ENCODE measurements around the gene XDH.

DNA sequence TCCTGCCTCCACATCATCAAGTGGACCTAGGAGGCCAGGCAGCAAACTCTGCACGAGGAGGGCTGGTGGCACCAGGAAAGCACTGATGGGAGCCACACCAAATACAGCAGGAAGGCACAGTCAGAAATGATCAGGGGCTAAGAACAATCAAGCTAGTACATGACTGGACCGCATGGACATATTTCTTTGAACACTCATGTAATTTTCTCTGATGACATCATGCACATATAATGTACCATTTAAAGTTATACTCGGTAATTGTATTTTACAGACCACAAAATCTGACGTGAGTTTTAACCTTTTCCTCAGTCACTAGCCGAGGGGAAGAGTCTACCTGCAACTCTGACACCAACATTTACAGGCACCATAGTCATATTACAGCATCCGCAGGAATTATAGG is 76.7 kb downstream of the XDH start:
- TF ChIP-seq CTCF (IDR thresholded peaks at IDR 0.05), result no peak
- TF ChIP-seq POLR2A (IDR thresholded peaks at IDR 0.05), result no peak
- TF ChIP-seq EP300 (IDR thresholded peaks at IDR 0.05), result no peak
